OCI-LY1 (cell line): ENCODE data around the gene HMGA1.
"Not testable (repeated sequence)": the region's sequence is repeated elsewhere in the genome, so short reads cannot be mapped to it uniquely, and the experiment has no call there.

Experiments used
- CTCF ChIP-seq: fragments of 200-600 bp; sonication (generic), shearing (Covaris generic); IDR thresholded peaks from 2 replicates; pipeline ENCODE4 v1.5.1; 2017; ENCODE audit warnings: mild to moderate bottlenecking, antibody characterized with exemption, low read length, moderate library complexity, mixed read lengths
- EZH2 ChIP-seq: fragments of 200-600 bp; sonication (generic), shearing (Covaris generic); IDR thresholded peaks from 2 replicates; pipeline ENCODE4 v1.8.0; 2017; ENCODE audit warnings: borderline replicate concordance, mixed run types, mild to moderate bottlenecking, antibody characterized with exemption, low read length, moderate library complexity, mixed read lengths

GRCh38 chr6:34269658-34270341 lies 33.1 kb downstream of the HMGA1 start:
- not testable (repeated sequence) for TF ChIP-seq CTCF, EZH2
